ENCODE data around the gene OOSP4A.

- TF ChIP-seq POLR2A (IDR thresholded peaks at IDR 0.05) (no peak), CTCF (IDR thresholded peaks at IDR 0.05) (no peak)
These were observed 9.5 kb upstream of the OOSP4A start for GRCh38 chr11:59954219-59954847.
